GM12872 (cell line): ENCODE data around the gene LTBP3.

ENCODE experiments used
- CTCF ChIP-seq: IDR thresholded peaks from 3 replicates; pipeline ENCODE4 v1.5.1; 2011; ENCODE audit warnings: low read depth, mild to moderate bottlenecking, low read length, moderate library complexity; ENCODE audit not compliant: insufficient read depth

The LTBP3 gene

GRCh38 chr11:65589444-65590239 lies 31.5 kb upstream of the LTBP3 start:
- TF ChIP-seq CTCF, result no peak

- peak; percentile 93 for TF ChIP-seq CTCF
These were observed 30.3 kb upstream of the LTBP3 start for GRCh38 chr11:65588199-65589054.

GRCh38 chr11:65586676-65587075 lies 28.5 kb upstream of the LTBP3 start:
- no peak for TF ChIP-seq CTCF

GRCh38 chr11:65586247-65586630 lies 28.1 kb upstream of the LTBP3 start:
- no peak for TF ChIP-seq CTCF

GRCh38 chr11:65585396-65586246 lies 27.5 kb upstream of the LTBP3 start:
- no peak for TF ChIP-seq CTCF

- no peak for TF ChIP-seq CTCF
These were observed 26.6 kb upstream of the LTBP3 start for GRCh38 chr11:65584723-65585171.

GRCh38 chr11:65584106-65584505 lies 25.9 kb upstream of the LTBP3 start:
- no peak for TF ChIP-seq CTCF
